Osteocyte (in vitro differentiated cells): ENCODE results near the gene MAD2L1BP. TPM values are rescaled to one million over a fixed set of nuclear protein-coding genes. Genes with fewer than 3 reads are reported as not detected.
A peak's percentile ranks its signal among the peaks of the same experiment; 100 is the strongest.

Experiments
- DNase-seq: peaks from one replicate; pipeline ENCODE4 v3.0.0; 2021; ENCODE audit warnings: mixed read lengths; ENCODE audit not compliant: unreplicated experiment; ENCODE audit errors: extremely low spot score
- H3K27ac Mint-ChIP-seq: one replicate; pipeline ENCODE4 v1.8.0; 2021; ENCODE audit warnings: mild to moderate bottlenecking, mixed read lengths; ENCODE audit not compliant: unreplicated experiment
- H3K27me3 Mint-ChIP-seq: one replicate; pipeline ENCODE4 v1.8.0; 2021; ENCODE audit warnings: mixed read lengths; ENCODE audit not compliant: unreplicated experiment
- H3K36me3 Mint-ChIP-seq: one replicate; pipeline ENCODE4 v1.8.0; 2021; ENCODE audit warnings: mixed read lengths; ENCODE audit not compliant: unreplicated experiment
- H3K4me1 Mint-ChIP-seq: one replicate; pipeline ENCODE4 v1.8.0; 2021; ENCODE audit warnings: mixed read lengths; ENCODE audit not compliant: unreplicated experiment
- H3K4me3 Mint-ChIP-seq: one replicate; pipeline ENCODE4 v1.8.0; 2021; ENCODE audit warnings: mild to moderate bottlenecking, moderate library complexity, mixed read lengths; ENCODE audit not compliant: unreplicated experiment
- H3K9me3 Mint-ChIP-seq: one replicate; pipeline ENCODE4 v1.8.0; 2021; ENCODE audit warnings: mixed read lengths; ENCODE audit not compliant: unreplicated experiment
- total RNA-seq: library from RNA; stranded (reverse); gene quantifications from 2 replicates; pipeline ENCODE4 v1.2.1, GENCODE V29; 2021
- TF ChIP-seq, protein P1 (sequence below): fragments of 200-600 bp; sonication (generic); IDR thresholded peaks from 2 replicates; pipeline ENCODE4 v1.5.0; 2021; ENCODE audit warnings: antibody characterized with exemption, mild to moderate bottlenecking, moderate library complexity

MAD2L1BP gene
- total RNA-seq, 1 donor from 2014 or later: 27.5 TPM

DNA sequence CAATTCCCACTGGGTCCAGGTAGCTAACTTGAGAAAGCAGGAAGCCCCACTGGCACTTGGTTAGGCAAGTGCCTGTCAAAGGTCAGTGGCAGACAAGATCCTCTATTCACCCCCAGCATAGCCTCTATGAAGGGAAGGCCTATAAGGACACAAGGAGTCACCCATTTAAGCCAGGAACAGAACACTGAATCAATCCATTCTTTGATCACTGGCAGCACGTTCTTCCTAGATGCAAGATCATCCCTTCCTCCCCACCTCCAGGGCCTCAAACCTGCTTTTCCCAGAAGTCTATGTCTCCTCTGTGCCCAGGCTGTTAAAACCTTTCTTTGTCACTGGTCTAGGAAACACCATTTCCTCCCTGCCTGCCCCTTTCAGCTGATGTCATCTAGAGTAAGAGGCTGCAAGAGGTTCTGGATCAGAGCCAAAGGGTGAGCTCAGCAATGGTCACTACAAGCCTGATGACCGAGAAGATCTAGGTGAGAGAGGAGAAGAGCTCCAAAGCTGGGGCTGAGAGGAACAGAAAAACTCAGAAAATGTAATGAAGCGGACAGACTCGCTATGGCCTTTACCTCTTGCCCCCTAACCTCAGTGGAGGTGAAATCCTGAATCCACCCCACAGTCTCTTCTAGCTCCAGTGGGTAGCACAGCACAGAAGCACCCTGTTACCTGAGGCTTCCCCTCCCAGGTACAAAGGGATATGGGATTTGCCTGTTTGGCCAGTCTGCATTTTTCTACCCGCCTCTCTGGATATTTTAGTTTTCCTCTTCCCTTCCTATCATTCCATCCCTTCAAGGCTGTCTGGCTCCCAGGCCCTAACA, 8.4 kb upstream of the MAD2L1BP start:
- peak; percentile 88 for DNase-seq
- Mint-ChIP-seq H3K27ac (peak overlapping the region; percentile 96), H3K4me3 (peak overlapping the region; percentile 69), H3K4me1 (peaks cover 35% of the 10 kb centered on the region), H3K27me3 (no peaks in the 10 kb centered on the region), H3K36me3 (peaks cover 31% of the 10 kb centered on the region), H3K9me3 (no peaks in the 10 kb centered on the region)
- TF ChIP-seq, protein P1, sequence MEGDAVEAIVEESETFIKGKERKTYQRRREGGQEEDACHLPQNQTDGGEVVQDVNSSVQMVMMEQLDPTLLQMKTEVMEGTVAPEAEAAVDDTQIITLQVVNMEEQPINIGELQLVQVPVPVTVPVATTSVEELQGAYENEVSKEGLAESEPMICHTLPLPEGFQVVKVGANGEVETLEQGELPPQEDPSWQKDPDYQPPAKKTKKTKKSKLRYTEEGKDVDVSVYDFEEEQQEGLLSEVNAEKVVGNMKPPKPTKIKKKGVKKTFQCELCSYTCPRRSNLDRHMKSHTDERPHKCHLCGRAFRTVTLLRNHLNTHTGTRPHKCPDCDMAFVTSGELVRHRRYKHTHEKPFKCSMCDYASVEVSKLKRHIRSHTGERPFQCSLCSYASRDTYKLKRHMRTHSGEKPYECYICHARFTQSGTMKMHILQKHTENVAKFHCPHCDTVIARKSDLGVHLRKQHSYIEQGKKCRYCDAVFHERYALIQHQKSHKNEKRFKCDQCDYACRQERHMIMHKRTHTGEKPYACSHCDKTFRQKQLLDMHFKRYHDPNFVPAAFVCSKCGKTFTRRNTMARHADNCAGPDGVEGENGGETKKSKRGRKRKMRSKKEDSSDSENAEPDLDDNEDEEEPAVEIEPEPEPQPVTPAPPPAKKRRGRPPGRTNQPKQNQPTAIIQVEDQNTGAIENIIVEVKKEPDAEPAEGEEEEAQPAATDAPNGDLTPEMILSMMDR: no peak

DNA sequence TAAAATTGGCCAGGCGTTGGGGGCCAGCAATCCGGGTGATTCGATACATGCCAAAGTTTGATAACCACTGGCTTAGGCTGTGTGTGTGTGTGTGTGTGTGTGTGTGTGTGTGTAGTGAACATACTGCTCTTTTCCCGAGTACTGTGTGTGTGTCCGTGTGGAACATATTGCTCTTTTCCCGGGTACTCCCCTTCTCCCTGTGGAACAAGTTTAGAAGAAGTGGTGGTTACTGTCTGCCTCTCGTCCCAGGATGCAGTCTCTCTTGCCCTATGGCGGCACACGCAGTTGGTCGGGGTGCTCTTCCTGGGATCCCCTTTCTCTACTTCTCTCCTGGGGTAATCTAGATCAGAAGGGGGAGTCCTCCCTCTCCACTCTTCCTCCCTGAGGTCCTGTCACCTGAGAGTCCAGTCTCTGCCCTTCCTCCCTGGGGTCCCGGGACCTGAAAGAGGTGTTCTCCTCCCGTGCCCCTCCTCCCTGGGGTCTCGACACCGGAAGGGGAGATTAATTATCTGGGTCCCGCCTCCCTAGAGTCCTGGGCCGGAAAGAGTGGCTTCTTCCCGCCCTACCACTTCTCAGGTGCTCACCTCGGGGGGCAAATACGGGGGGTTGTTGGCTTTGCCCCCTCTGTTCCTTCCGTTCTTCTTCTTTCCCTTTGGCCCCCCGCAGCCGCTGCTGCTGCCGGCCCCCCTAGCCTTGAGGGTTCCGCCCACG, 7.1 kb upstream of the MAD2L1BP start:
- Mint-ChIP-seq H3K27ac (peak overlapping the region; percentile 96), H3K36me3 (peaks cover 24% of the 10 kb centered on the region), H3K27me3 (no peaks in the 10 kb centered on the region), H3K4me1 (peaks cover 35% of the 10 kb centered on the region), H3K9me3 (no peaks in the 10 kb centered on the region), H3K4me3 (peak overlapping the region; percentile 93)
- TF ChIP-seq, protein P1: no peak
- no peak for DNase-seq

DNA sequence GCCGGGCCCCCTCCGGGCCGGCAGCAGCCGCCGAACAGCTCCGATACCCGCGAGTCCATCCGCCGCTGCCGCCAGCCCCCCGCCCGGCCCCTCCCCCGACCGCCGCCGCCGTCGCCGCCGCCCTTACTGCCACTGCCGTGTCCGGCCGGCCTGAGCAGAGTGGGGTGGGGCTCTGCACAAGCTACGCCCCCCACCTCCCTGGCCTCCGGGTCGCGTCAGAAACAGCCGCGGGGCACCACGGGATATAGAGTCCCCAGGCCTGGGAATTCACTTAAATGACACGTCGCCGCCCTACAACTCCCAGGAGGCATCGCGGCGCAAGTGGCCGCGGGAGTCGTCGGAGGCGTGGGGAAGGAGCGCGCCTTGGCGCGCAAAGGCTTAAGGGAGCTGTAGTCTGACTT, 6.5 kb upstream of the MAD2L1BP start, which contains the start of gene GTPBP2:
TSS of gene GTPBP2 (minus strand) at position 161 of the 401 bp plus-strand sequence. CDS start at position 59, 102 bp downstream.
- peaks cover 35% of the 10 kb centered on the region for H3K4me1 Mint-ChIP-seq
- DNase-seq: peak; percentile 99
- no peaks in the 10 kb centered on the region for H3K9me3 Mint-ChIP-seq
- H3K4me3 Mint-ChIP-seq: peak within 1 kb of the TSS; percentile 93
- TF ChIP-seq, protein P1: no peak
- no peaks in the 10 kb centered on the region for H3K27me3 Mint-ChIP-seq
- peak within 1 kb of the TSS; percentile 96 for H3K27ac Mint-ChIP-seq
- H3K36me3 Mint-ChIP-seq: peaks cover 21% of the 10 kb centered on the region

DNA sequence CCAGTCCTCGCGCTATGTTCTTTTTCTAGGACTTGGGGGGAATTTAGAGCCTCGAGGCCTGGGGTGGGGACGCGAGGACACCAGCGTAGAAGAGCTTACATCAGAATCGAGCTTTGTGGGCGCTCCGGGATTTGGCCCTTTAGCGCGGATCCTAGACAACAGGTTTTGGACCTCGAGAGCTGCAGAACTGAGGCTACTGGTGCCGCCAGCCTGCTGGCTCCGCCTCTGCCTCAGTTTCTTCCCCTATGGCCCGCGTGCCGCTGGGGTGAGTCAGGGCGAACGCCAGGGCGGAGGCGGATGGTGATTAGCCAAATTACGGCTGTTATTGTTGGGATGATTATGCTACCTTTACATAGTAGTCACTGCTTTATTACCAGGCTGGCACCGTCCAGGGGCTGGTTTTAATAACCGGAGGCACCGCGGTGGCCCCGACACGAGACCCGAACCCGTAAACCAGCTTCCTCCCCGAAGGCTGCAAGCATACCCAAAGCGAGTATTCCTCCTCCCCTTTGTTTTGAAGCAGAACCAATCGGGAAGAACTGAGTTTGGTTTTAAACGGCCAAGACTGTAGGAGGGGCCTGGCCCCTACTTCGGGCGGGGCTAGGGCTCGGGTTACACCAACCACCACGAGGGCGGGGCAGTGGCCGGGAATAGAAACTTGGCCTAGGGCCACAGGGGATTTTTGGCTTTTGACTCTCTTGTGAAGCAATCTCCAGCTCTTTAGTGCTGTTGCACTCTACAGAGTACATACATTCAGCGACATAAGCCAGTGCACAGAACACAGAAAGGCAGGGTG, 5.9 kb upstream of the MAD2L1BP start:
- Mint-ChIP-seq H3K9me3 (no peaks in the 10 kb centered on the region), H3K4me1 (peaks cover 35% of the 10 kb centered on the region), H3K27me3 (no peaks in the 10 kb centered on the region), H3K4me3 (peak overlapping the region; percentile 93), H3K27ac (peak overlapping the region; percentile 96), H3K36me3 (peaks cover 17% of the 10 kb centered on the region)
- TF ChIP-seq, protein P1: no peak
- DNase-seq: peak; percentile 97
